ENCODE data around the gene RFT1.
A peak's percentile ranks its signal among the peaks of the same experiment; 100 is the strongest.

The RFT1 gene

GRCh38 chr3:53045518-53046170, 84.6 kb downstream of the RFT1 start, which contains the start of gene SFMBT1 (continued):
- TF ChIP-seq CTCF (tag by site-specific recombination; IDR thresholded peaks at IDR 0.05) (no peak), ZNF473 (tag by site-specific recombination; IDR thresholded peaks at IDR 0.05) (no peak), ZNF239 (tag by site-specific recombination; IDR thresholded peaks at IDR 0.05) (no peak), ZNF692 (tag by site-specific recombination; IDR thresholded peaks at IDR 0.05) (peak; percentile 38; the same call in 1 of the 2 replicates), AEBP2 (tag by site-specific recombination; IDR thresholded peaks at IDR 0.05; ENCODE audit: borderline replicate concordance) (no peak), PATZ1 (tag by site-specific recombination; IDR thresholded peaks at IDR 0.05) (0 out of 2 replicates have a peak, but pooled peaks have one; percentile 34)

- Histone ChIP-seq H3K4me1 (ENCODE audit: control insufficient read depth, insufficient read depth, low read length) (peaks cover 4% of the 10 kb centered on the region), H3K27ac (ENCODE audit: extremely low read depth, low read depth, low read length) (peak overlapping the region; percentile 92), H3K4me3 (ENCODE audit: low read depth, low read length) (peak overlapping the region; percentile 73), H3K9me3 (ENCODE audit: control insufficient read depth, insufficient read depth, low read depth, low read length) (no peaks in the 10 kb centered on the region), H3K36me3 (ENCODE audit: control insufficient read depth in 2 of 2, insufficient read depth in 1 of 2, low read length in 2 of 2) (no peaks in the 10 kb centered on the region)
- CTCF ChIA-PET, result interaction anchor here (0.9 kb wide), 1 partner anchor 21 kb away, joined by 4 read pairs; no protein-coding TSS in a partner anchor
- POLR2A ChIA-PET, result interaction anchor here (1.2 kb wide), 1 partner anchor 9 kb away, joined by 3 read pairs; no protein-coding TSS in a partner anchor
- TF ChIP-seq ZNF626 (tag by site-specific recombination; IDR thresholded peaks at IDR 0.05) (no peak), ZNF416 (tag by site-specific recombination; IDR thresholded peaks at IDR 0.05) (no peak), ZNF112 (tag by site-specific recombination; IDR thresholded peaks at IDR 0.05) (no peak), SP2 (tag by site-specific recombination; IDR thresholded peaks at IDR 0.05) (no peak), ZBTB26 (tag by site-specific recombination; optimal IDR thresholded peaks at IDR 0.05) (peak; percentile 38), ZNF274 (IDR thresholded peaks at IDR 0.05; ENCODE audit: low read length) (no peak), ZNF274 (tag by site-specific recombination; IDR thresholded peaks at IDR 0.05; ENCODE audit: borderline replicate concordance) (no peak), PBX3 (CRISPR knock-in tag; IDR thresholded peaks at IDR 0.05) (no peak), ZBTB11 (tag by site-specific recombination; conservative IDR thresholded peaks at IDR 0.05; ENCODE audit: low read depth) (peak; percentile 26; the same call in 1 of the 2 replicates), ZBTB49 (tag by site-specific recombination; IDR thresholded peaks at IDR 0.05; ENCODE audit: low read depth) (no peak), ZNF629 (tag by site-specific recombination; IDR thresholded peaks at IDR 0.05) (no peak), ZNF664 (tag by site-specific recombination; IDR thresholded peaks at IDR 0.05) (no peak)
These were observed 85.3 kb downstream of the RFT1 start for GRCh38 chr3:53044711-53045517.
